Upper lobe of left lung (tissue), 4 donors: Measurements from ENCODE around the gene ACOT8.

Experiments used
- POLR2A ChIP-seq, 4 donors: fragments of 450-650 bp; IDR thresholded peaks; one replicate each; pipeline ENCODE4 v1.5.1; 2016 to 2017; ENCODE audit warnings: antibody characterized with exemption in 4 of 4, mild to moderate bottlenecking in 2 of 4
- TF ChIP-seq, protein P1 (sequence below), 6 experiments: fragments of 450-650 bp in 4 of 6; fragments of 200-600 bp in 2 of 6; sonication (generic) in 2 of 6; IDR thresholded peaks; one replicate each; pipeline ENCODE4 v1.5.1; 2016 to 2019; ENCODE audit warnings: antibody characterized with exemption in 6 of 6

GRCh38 chr20:45812157-45813005 lies 44.8 kb downstream of the ACOT8 start, which contains the start of gene UBE2C:
- TF ChIP-seq, protein P1, sequence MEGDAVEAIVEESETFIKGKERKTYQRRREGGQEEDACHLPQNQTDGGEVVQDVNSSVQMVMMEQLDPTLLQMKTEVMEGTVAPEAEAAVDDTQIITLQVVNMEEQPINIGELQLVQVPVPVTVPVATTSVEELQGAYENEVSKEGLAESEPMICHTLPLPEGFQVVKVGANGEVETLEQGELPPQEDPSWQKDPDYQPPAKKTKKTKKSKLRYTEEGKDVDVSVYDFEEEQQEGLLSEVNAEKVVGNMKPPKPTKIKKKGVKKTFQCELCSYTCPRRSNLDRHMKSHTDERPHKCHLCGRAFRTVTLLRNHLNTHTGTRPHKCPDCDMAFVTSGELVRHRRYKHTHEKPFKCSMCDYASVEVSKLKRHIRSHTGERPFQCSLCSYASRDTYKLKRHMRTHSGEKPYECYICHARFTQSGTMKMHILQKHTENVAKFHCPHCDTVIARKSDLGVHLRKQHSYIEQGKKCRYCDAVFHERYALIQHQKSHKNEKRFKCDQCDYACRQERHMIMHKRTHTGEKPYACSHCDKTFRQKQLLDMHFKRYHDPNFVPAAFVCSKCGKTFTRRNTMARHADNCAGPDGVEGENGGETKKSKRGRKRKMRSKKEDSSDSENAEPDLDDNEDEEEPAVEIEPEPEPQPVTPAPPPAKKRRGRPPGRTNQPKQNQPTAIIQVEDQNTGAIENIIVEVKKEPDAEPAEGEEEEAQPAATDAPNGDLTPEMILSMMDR (IDR thresholded peaks at IDR 0.05), result no peak
- TF ChIP-seq POLR2A (IDR thresholded peaks at IDR 0.05), result peak in 1 of 4 donors; percentile 34
